SK-N-SH (cell line): ENCODE measurements around the gene BMP2K. TPM values are rescaled to one million over a fixed set of nuclear protein-coding genes. Genes with fewer than 3 reads are reported as not detected.

Experiments used
- CTCF ChIA-PET: fragments of 300-600, 350-600 bp; formaldehyde crosslinking; extraction: SDS; loops from one replicate; lab custom pipeline; 2021; lab: Yijun Ruan, JAX
- POLR2A ChIA-PET: fragments of 350-600 bp; sonication (Branson Sonifier 250); formaldehyde crosslinking; extraction: SDS; loops from one replicate; lab custom pipeline; 2020; ENCODE audit warnings: antibody characterized with exemption, inconsistent platforms; lab: Yijun Ruan, JAX
- DNase-seq: peaks from one replicate; pipeline ENCODE4 v3.0.0; 2012
- H2AFZ ChIP-seq: fragments of 200-600 bp; sonication (generic); 2 replicates; pipeline ENCODE4 v1.8.1; 2016; ENCODE audit warnings: antibody characterized with exemption, mild to moderate bottlenecking, low read depth
- H3F3A ChIP-seq: fragments of 200-600 bp; sonication (generic); replicated peaks from 2 replicates; pipeline ENCODE3; 2016; ENCODE audit warnings: antibody characterized with exemption, mild to moderate bottlenecking; ENCODE audit not compliant: insufficient read depth
- H3K27ac ChIP-seq, 2 experiments: fragments of 200-500 bp in 1 of 2; fragments of 200-600 bp in 1 of 2; sonication (Bioruptor generic) in 1 of 2; sonication (generic), shearing (Covaris generic) in 1 of 2; 2 replicates each; pipeline versions ENCODE4 v1.5.1 to v1.6.1; 2014 to 2016; ENCODE audit warnings: low read depth in 2 of 2, inconsistent platforms in 1 of 2, low read length in 1 of 2, mild to moderate bottlenecking in 1 of 2, mixed read lengths in 1 of 2
- H3K27me3 ChIP-seq: fragments of 200-600 bp; sonication (generic), shearing (Covaris generic); 2 replicates; pipeline ENCODE4 v1.6.1; 2016; ENCODE audit warnings: mixed run types; ENCODE audit not compliant: insufficient read depth
- H3K36me3 ChIP-seq, 2 experiments: fragments of 200-500 bp in 1 of 2; fragments of 200-600 bp in 1 of 2; sonication (Bioruptor generic) in 1 of 2; sonication (generic) in 1 of 2; replicated peaks in 1 of 2; 2 replicates each; pipeline versions ENCODE3 to v1.5.1; 2014 to 2016; ENCODE audit warnings: low read length in 1 of 2, mild to moderate bottlenecking in 1 of 2; ENCODE audit not compliant: insufficient read depth in 2 of 2, control insufficient read depth in 1 of 2
- H3K4me1 ChIP-seq, 2 experiments: fragments of 200-500 bp in 1 of 2; fragments of 200-600 bp in 1 of 2; sonication (Bioruptor generic) in 1 of 2; sonication (generic), shearing (Covaris generic) in 1 of 2; 2 replicates each; pipeline versions ENCODE4 v1.5.1 to v1.6.1; 2014 to 2016; ENCODE audit warnings: low read depth in 1 of 2, low read length in 1 of 2, mixed run types in 1 of 2; ENCODE audit not compliant: insufficient read depth in 2 of 2, control insufficient read depth in 1 of 2
- H3K4me2 ChIP-seq: fragments of 200-600 bp; sonication (generic), shearing (Covaris generic); 2 replicates; pipeline ENCODE4 v1.6.1; 2017; ENCODE audit warnings: mixed run types
- H3K4me3 ChIP-seq, 2 experiments: fragments of 200-500 bp in 1 of 2; fragments of 200-600 bp in 1 of 2; sonication (Bioruptor generic) in 1 of 2; sonication (generic), shearing (Covaris generic) in 1 of 2; 2 replicates each; pipeline versions ENCODE4 v1.5.1 to v1.8.1; 2014 to 2016; ENCODE audit warnings: low read depth in 2 of 2, inconsistent platforms in 1 of 2, low read length in 1 of 2, mild to moderate bottlenecking in 1 of 2, mixed read lengths in 1 of 2, moderate library complexity in 1 of 2
- H3K79me2 ChIP-seq: fragments of 200-600 bp; sonication (generic); 2 replicates; pipeline ENCODE4 v1.8.1; 2017; ENCODE audit warnings: mild to moderate bottlenecking; ENCODE audit not compliant: insufficient read depth
- H3K9ac ChIP-seq: fragments of 200-600 bp; sonication (generic); 2 replicates; pipeline ENCODE4 v1.6.1; 2017; ENCODE audit warnings: mixed run types
- H3K9me2 ChIP-seq: fragments of 200-600 bp; sonication (generic); 2 replicates; pipeline ENCODE4 v1.6.1; 2017; ENCODE audit warnings: mixed run types
- H3K9me3 ChIP-seq: fragments of 200-600 bp; sonication (generic); 2 replicates; pipeline ENCODE4 v1.6.1; 2017; ENCODE audit warnings: mixed run types, mild to moderate bottlenecking, moderate library complexity
- H4K20me1 ChIP-seq: fragments of 200-600 bp; sonication (generic); 2 replicates; pipeline ENCODE4 v1.6.1; 2017; ENCODE audit warnings: mild to moderate bottlenecking, mixed run types; ENCODE audit not compliant: insufficient read depth
- EP300 ChIP-seq, 2 experiments: IDR thresholded peaks; 2 replicates each; pipeline versions ENCODE4 v1.4.0 to v1.6.1; 2012; ENCODE audit warnings: borderline replicate concordance in 1 of 2, low read depth in 1 of 2, low read length in 1 of 2
- GATA2 ChIP-seq: sonication (generic); formaldehyde crosslinking; IDR thresholded peaks from 2 replicates; pipeline ENCODE4 v1.5.0; 2020; ENCODE audit warnings: mild to moderate bottlenecking, missing genetic modification reagents
- MAX ChIP-seq: IDR thresholded peaks from 2 replicates; pipeline ENCODE4 v1.4.0; 2012; ENCODE audit warnings: low read depth
- MXI1 ChIP-seq: IDR thresholded peaks from 2 replicates; pipeline ENCODE4 v1.6.1; 2012; ENCODE audit warnings: mild to moderate bottlenecking, low read depth, low read length, improper control_type of control experiment
- NFIC ChIP-seq: IDR thresholded peaks from 2 replicates; pipeline ENCODE4 v1.4.0; 2012; ENCODE audit warnings: borderline replicate concordance
- POLR2AphosphoS5 ChIP-seq: IDR thresholded peaks from 2 replicates; pipeline ENCODE4 v1.6.1; 2012; ENCODE audit warnings: low read depth, low read length
- RCOR1 ChIP-seq: fragments of 150-350 bp; IDR thresholded peaks from 2 replicates; pipeline ENCODE4 v1.6.1; 2017; ENCODE audit warnings: antibody characterized with exemption, low read length
- REST ChIP-seq: IDR thresholded peaks from 2 replicates; pipeline ENCODE4 v1.6.1; 2012; ENCODE audit warnings: mild to moderate bottlenecking, low read depth, low read length, moderate library complexity
- RFX5 ChIP-seq: IDR thresholded peaks from 2 replicates; pipeline ENCODE4 v1.6.1; 2012; ENCODE audit warnings: mild to moderate bottlenecking, improper control_type of control experiment, low read length
- RXRA ChIP-seq: IDR thresholded peaks from 2 replicates; pipeline ENCODE4 v1.4.0; 2012; ENCODE audit warnings: low read depth, mild to moderate bottlenecking, borderline replicate concordance
- SMC3 ChIP-seq: IDR thresholded peaks from 2 replicates; pipeline ENCODE4 v1.6.1; 2012; ENCODE audit warnings: low read depth, low read length, improper control_type of control experiment
- TAF1 ChIP-seq: IDR thresholded peaks from 2 replicates; pipeline ENCODE4 v1.6.1; 2012; ENCODE audit warnings: low read depth, mild to moderate bottlenecking, low read length, moderate library complexity, borderline replicate concordance
- TEAD4 ChIP-seq: IDR thresholded peaks from 2 replicates; pipeline ENCODE4 v1.4.0; 2012; ENCODE audit warnings: mild to moderate bottlenecking, borderline replicate concordance; ENCODE audit not compliant: insufficient read depth
- USF2 ChIP-seq: fragments of 150-350 bp; IDR thresholded peaks from 2 replicates; pipeline ENCODE4 v1.6.1; 2017; ENCODE audit warnings: antibody characterized with exemption, low read length, low read depth, borderline replicate concordance
- YY1 ChIP-seq: IDR thresholded peaks from 2 replicates; pipeline ENCODE4 v1.4.0; 2012; ENCODE audit warnings: low read depth, mild to moderate bottlenecking
- ZBTB33 ChIP-seq: IDR thresholded peaks from 2 replicates; pipeline ENCODE4 v1.4.0; 2012; ENCODE audit warnings: low read depth, borderline replicate concordance
- WGBS: methylation state at CpG from one replicate; pipeline ENCODE4 v1.1.6; 2017; ENCODE audit warnings: low lambda C conversion rate; 5-methylcytosine and 5-hydroxymethylcytosine counted together
- polyA plus RNA-seq, 3 experiments: library from polyadenylated mRNA; depleted of rRNA; stranded (reverse); fragments of >200 nt; gene quantifications; 2 replicates each; pipeline ENCODE4 v1.2.3, GENCODE V29; 2012

Gene BMP2K
- polyA plus RNA-seq, 1 of the 3 experiments (the other 2 are of a cell fraction): 7.2 TPM

- POLR2A ChIA-PET: no interaction called here
- no peaks in the 10 kb centered on the region for H3K9me3 ChIP-seq
- no peak overlapping the region for H3K4me2 ChIP-seq
- H3F3A ChIP-seq: peaks cover 13% of the 10 kb centered on the region
- no peak overlapping the region for H2AFZ ChIP-seq
- TF ChIP-seq REST: no peak
- no peak for TF ChIP-seq MXI1
- TF ChIP-seq RFX5: no peak
- TF ChIP-seq YY1: no peak
- TF ChIP-seq RCOR1: no peak
- TF ChIP-seq USF2: no peak
- no peak for TF ChIP-seq TEAD4
- no peak for TF ChIP-seq SMC3
- no peak for TF ChIP-seq TAF1
- no peak for TF ChIP-seq MAX
- no peak for TF ChIP-seq EP300 (IDR thresholded peaks at IDR 0.05; ENCODE audit: borderline replicate concordance in 1 of 2, low read depth in 1 of 2, low read length in 1 of 2)
- no peak for TF ChIP-seq ZBTB33
- no peak for TF ChIP-seq POLR2AphosphoS5
- no peak for TF ChIP-seq GATA2 (CRISPR knock-in tag)
- TF ChIP-seq NFIC: no peak
- TF ChIP-seq RXRA: no peak
- H3K9me2 ChIP-seq: no peaks in the 10 kb centered on the region
- DNase-seq: no peak
- CTCF ChIA-PET: interaction anchor here (1.9 kb wide), 1 partner anchor 138 kb away, joined by 5 read pairs; no protein-coding TSS in a partner anchor
- no peak overlapping the region for H3K4me3 ChIP-seq
- H3K79me2 ChIP-seq: peaks cover 98% of the 10 kb centered on the region
- no peak overlapping the region for H3K27ac ChIP-seq
- peaks cover 31% of the 10 kb centered on the region for H4K20me1 ChIP-seq
- no peak overlapping the region for H3K9ac ChIP-seq
- H3K4me1 ChIP-seq: peaks cover 10% of the 10 kb centered on the region in 2 experiments; a peak in 3 of 4 replicates
- H3K36me3 ChIP-seq: no peaks in the 10 kb centered on the region
- 100% methylated on average over 3 of the region's 3 CpGs for WGBS
- H3K27me3 ChIP-seq: no peaks in the 10 kb centered on the region
These were observed 5.8 kb downstream of the BMP2K start for GRCh38 chr4:78781924-78782323.
